GM19043 (cell line): ENCODE results near the gene IGF1.

Experiments used
- ATAC-seq: cut with Tn5 transposase; IDR thresholded peaks from one replicate; pipeline ENCODE4 v1.9.1; 2021; ENCODE audit warnings: low read depth; ENCODE audit not compliant: unreplicated experiment

The IGF1 gene

GRCh38 chr12:102433304-102433703, 47.1 kb downstream of the IGF1 start:
- ATAC-seq: no peak

GRCh38 chr12:102430661-102431060, 49.7 kb downstream of the IGF1 start:
- no peak for ATAC-seq

GRCh38 chr12:102429211-102430154, 50.9 kb downstream of the IGF1 start:
- no peak for ATAC-seq

- no peak for ATAC-seq
These were observed 52.8 kb downstream of the IGF1 start for GRCh38 chr12:102427543-102427941.

- ATAC-seq: no peak
These were observed 53.5 kb downstream of the IGF1 start for GRCh38 chr12:102426599-102427542.

GRCh38 chr12:102425109-102426039, 55.0 kb downstream of the IGF1 start:
- no peak for ATAC-seq

- no peak for ATAC-seq
These were observed 56.9 kb downstream of the IGF1 start for GRCh38 chr12:102423462-102423861.

- no peak for ATAC-seq
These were observed 58.4 kb downstream of the IGF1 start for GRCh38 chr12:102421802-102422583.

GRCh38 chr12:102419094-102419764, 61.1 kb downstream of the IGF1 start:
- no peak for ATAC-seq

GRCh38 chr12:102417055-102417454, 63.3 kb downstream of the IGF1 start:
- ATAC-seq: no peak

- ATAC-seq: no peak
These were observed 64.8 kb downstream of the IGF1 start for GRCh38 chr12:102415515-102415914.

- ATAC-seq: no peak
These were observed 67.0 kb downstream of the IGF1 start for GRCh38 chr12:102413396-102413795.

GRCh38 chr12:102410511-102410910, 69.9 kb downstream of the IGF1 start:
- ATAC-seq: no peak

GRCh38 chr12:102408487-102409297, 71.7 kb downstream of the IGF1 start:
- no peak for ATAC-seq

GRCh38 chr12:102407776-102408486, 72.4 kb downstream of the IGF1 start:
- ATAC-seq: no peak

- peak; percentile 67 for ATAC-seq
These were observed 74.3 kb downstream of the IGF1 start for GRCh38 chr12:102406033-102406584.

GRCh38 chr12:102401087-102401486, 79.3 kb downstream of the IGF1 start:
- no peak for ATAC-seq
